Erythroblast (primary cell): ENCODE results near the gene FGD3.

Experiments used
- GATA1 ChIP-seq: IDR thresholded peaks from 2 replicates; pipeline ENCODE4 v1.6.1; 2011; ENCODE audit warnings: low read depth, mild to moderate bottlenecking, control low read depth, low read length, moderate library complexity
- POLR2A ChIP-seq: IDR thresholded peaks from 2 replicates; pipeline ENCODE4 v1.6.1; 2011; ENCODE audit warnings: mild to moderate bottlenecking, low read length

DNA sequence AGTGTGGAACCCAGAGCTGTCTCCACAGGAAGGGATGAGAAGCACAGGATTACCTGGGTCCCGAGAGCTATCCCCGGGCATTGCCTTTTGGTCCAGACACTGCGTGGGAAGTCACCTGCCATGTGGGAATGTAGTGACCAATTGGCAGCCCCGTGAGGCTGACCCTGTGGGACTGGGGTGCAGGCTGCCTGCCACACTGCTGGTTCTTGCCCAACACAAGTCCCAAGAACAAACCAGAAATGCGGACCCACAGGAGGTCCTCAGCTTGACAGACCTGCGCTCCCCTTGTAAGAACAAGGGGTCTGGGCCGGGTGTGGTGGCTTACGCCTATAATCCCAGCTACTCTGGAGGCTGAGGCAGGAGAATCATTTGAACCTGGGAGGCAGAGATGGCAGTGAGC is 2.4 kb upstream of the FGD3 start:
- TF ChIP-seq POLR2A = no peak
- TF ChIP-seq GATA1 = no peak
